Astrocyte of the cerebellum (primary cell): Measurements from ENCODE around the gene TTLL10.

Experiments used
- DNase-seq: peaks from one replicate; pipeline ENCODE4 v3.0.0-alpha.2; 2011; ENCODE audit warnings: low read depth
- H3K4me3 ChIP-seq: 2 replicates; pipeline ENCODE4 v1.5.1; 2011; ENCODE audit warnings: mild to moderate bottlenecking, low read depth, low read length, moderate library complexity
- CTCF ChIP-seq: IDR thresholded peaks from 2 replicates; pipeline ENCODE4 v1.5.1; 2012; ENCODE audit warnings: low read length, low read depth, moderate library complexity, mild to moderate bottlenecking; ENCODE audit errors: missing control alignments
- in situ Hi-C: cut with HindIII; loops from 2 replicates; pipeline ENCODE4 v1.10.0; 2017; ENCODE audit warnings: low sequenced_read_pairs

Gene TTLL10

DNA sequence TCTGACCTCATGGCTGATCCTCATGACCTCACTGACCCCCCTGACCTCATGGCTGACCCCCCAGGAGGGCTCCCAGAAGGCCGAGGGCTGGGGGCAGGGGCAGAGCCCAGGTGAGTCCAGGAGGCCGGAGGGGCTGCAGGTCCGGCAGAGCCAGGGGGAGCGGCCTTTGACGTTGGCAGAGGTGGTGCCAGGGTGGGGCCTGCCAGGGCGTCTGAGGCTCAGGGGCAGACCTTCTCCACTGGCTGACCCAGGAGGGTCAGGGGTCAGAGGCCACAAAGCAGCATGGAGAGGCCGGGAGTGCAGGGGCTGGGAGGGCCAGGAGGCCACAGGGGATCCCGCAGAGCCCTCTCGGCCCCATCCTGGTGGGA, 28.1 kb upstream of the TTLL10 start:
- H3K4me3 ChIP-seq = no peak overlapping the region
- DNase-seq = no peak
- TF ChIP-seq CTCF = no peak
- in situ Hi-C loops = loop anchor here (25.0 kb wide), 1 partner anchor 142 kb away; the partner anchor contains the start of gene SCNN1D

DNA sequence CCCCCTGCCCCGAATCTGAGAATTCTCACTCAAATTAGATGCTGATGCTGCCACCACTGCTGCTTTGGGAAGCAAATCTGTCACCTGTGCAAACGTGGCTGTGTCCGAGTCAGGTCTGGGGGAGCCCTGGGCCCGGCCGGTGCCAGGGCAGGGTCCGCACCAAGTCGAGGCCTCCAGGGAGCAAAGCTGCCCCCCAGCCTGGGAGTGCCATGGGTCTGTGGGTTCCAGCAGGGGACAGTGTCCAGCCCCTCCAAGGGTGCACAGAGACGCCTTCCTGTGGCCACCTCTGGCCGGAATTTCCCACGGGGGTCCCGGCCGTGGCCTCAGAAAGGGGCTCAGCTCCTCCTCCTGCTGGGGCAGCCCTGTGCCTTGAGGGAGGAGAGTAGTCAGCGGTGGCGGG, 27.7 kb upstream of the TTLL10 start:
- TF ChIP-seq CTCF = no peak
- no peak for DNase-seq
- no peak overlapping the region for H3K4me3 ChIP-seq
- in situ Hi-C loops = loop anchor here (25.0 kb wide), 1 partner anchor 141 kb away; the partner anchor contains the start of gene SCNN1D

DNA sequence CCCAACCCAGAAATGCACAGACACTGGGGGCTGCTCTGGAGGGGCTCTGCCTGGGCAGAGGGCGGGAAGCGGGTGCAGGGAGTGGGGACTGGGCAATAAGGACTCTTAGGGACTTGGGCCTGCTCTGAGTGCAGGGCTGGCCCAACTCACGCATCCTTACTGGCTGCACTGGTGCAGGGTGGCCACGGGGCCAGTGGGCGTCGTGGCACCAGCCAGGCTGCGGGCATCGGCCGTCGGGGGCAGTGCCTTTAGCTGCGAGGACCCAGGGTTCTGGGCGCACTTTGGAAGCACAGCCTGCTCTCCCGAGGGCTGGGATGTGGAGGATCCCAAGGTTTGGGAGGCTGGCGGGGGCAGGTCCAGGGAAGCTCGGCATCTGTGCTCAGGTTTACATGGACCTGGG, 27.1 kb upstream of the TTLL10 start:
- H3K4me3 ChIP-seq = no peak overlapping the region
- in situ Hi-C loops = loop anchor here (25.0 kb wide), 1 partner anchor 141 kb away; the partner anchor contains the start of gene SCNN1D
- no peak for TF ChIP-seq CTCF
- no peak for DNase-seq

- no peak for TF ChIP-seq CTCF
- in situ Hi-C loops = loop anchor here (25.0 kb wide), 1 partner anchor 139 kb away; the partner anchor contains the start of gene SCNN1D
- no peak for DNase-seq
- H3K4me3 ChIP-seq = no peak overlapping the region
Observed at GRCh38 chr1:1148061-1148460, 25.6 kb upstream of the TTLL10 start.

- in situ Hi-C loops = loop anchor here (25.0 kb wide), 1 partner anchor 139 kb away; the partner anchor contains the start of gene SCNN1D
- no peak for DNase-seq
- no peak for TF ChIP-seq CTCF
- H3K4me3 ChIP-seq = no peak overlapping the region
Observed at GRCh38 chr1:1148569-1148968, 25.1 kb upstream of the TTLL10 start.

DNA sequence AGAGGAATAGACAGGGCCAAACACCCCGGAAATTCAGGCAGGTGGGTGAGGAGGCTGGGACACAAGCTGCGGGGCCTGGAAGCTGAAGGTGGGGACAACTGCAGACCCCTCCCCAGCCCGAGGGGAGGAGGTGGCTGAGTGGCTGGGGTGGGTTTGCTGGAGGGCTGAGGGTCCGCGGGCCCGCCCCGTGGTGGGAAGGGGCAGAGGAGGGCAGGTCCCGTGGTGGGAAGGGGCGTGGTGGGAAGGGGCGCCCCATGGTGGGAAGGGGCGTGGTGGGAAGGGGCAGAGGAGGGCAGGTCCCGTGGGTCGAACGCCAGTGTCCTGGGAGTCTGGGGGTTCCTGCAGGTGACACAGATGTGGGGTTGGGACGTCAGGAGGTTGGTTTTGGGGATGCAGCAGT, 24.3 kb upstream of the TTLL10 start:
- DNase-seq = no peak
- in situ Hi-C loops = loop anchor here (25.0 kb wide), 1 partner anchor 138 kb away; the partner anchor contains the start of gene SCNN1D
- TF ChIP-seq CTCF = no peak
- H3K4me3 ChIP-seq = no peak overlapping the region
